ENCODE measurements around the gene NTF3. TPM values are rescaled to one million over a fixed set of nuclear protein-coding genes. Genes with fewer than 3 reads are reported as not detected.

The NTF3 gene
- total RNA-seq, 2 experiments from 2014 or later: not detected

DNA sequence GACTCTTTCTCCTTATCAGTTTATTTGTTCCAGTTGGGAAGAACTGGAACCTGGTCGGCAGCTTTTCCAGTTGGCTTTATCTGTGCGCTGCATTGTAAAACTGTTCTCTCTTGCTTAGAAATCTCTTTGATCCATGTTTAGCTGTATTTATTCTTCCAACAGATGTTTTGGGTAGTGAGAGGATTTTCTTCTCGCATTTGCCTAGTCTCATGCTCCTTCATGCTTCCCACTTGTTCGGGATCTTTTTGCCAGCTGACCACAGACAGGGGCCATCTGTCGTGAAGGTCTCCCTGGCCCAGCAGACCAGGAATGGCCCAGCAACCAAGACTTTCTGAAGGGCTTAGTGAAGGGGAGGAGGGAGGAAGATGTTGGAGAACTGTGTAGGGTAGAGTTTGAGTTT lies 21.6 kb downstream of the NTF3 start:
- H3K9me3 Mint-ChIP-seq: no peaks in the 10 kb centered on the region
- ATAC-seq (ENCODE audit: poor library complexity): no peak
- intact Hi-C loops (cut with DNase I, micrococcal nuclease): no loop called here

DNA sequence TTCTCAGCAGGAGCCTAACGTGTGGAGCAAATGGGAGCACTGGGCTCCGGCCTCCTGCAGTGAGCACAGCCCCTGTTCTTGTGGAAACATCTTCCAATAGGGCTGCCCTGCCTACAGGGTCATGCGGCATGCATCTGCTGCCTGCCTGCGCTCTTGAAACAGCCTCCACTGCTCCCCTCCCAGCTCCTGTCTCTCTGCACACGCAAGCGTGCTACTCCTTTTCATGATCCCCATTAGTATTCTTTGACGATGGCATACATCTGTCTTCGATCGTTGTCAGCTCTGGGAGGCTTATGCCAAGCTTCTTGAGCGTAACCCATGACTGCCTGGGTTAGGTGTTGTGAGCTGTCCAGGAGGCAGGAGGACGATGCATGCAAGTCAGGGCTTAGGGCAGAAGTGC lies 23.1 kb downstream of the NTF3 start:
- Mint-ChIP-seq H3K4me1 (ENCODE audit: low read depth) (peaks cover 12% of the 10 kb centered on the region), H3K36me3 (ENCODE audit: low read depth) (no peaks in the 10 kb centered on the region), H3K27ac (no peak overlapping the region), H3K9me3 (no peaks in the 10 kb centered on the region), H3K27me3 (peaks cover 21% of the 10 kb centered on the region), H3K4me3 (no peak overlapping the region)
- TF ChIP-seq, protein P1, sequence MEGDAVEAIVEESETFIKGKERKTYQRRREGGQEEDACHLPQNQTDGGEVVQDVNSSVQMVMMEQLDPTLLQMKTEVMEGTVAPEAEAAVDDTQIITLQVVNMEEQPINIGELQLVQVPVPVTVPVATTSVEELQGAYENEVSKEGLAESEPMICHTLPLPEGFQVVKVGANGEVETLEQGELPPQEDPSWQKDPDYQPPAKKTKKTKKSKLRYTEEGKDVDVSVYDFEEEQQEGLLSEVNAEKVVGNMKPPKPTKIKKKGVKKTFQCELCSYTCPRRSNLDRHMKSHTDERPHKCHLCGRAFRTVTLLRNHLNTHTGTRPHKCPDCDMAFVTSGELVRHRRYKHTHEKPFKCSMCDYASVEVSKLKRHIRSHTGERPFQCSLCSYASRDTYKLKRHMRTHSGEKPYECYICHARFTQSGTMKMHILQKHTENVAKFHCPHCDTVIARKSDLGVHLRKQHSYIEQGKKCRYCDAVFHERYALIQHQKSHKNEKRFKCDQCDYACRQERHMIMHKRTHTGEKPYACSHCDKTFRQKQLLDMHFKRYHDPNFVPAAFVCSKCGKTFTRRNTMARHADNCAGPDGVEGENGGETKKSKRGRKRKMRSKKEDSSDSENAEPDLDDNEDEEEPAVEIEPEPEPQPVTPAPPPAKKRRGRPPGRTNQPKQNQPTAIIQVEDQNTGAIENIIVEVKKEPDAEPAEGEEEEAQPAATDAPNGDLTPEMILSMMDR (IDR thresholded peaks at IDR 0.05): no peak
- Histone ChIP-seq H3K4me1 (ENCODE audit: insufficient read depth, low read length) (no peaks in the 10 kb centered on the region), H3K4me3 (ENCODE audit: low read length) (no peak overlapping the region), H3K27ac (ENCODE audit: low read depth in 1 of 2, low read length in 2 of 2) (no peak overlapping the region), H3K9me3 (ENCODE audit: control insufficient read depth in 1 of 2, insufficient read depth in 1 of 2, low read length in 2 of 2) (peaks cover 0 to 19% of the 10 kb centered on the region in 2 experiments), H3K27me3 (ENCODE audit: control insufficient read depth in 1 of 2, insufficient read depth in 2 of 2, low read length in 2 of 2) (no peaks in the 10 kb centered on the region), H3K36me3 (ENCODE audit: insufficient read depth, low read length) (no peaks in the 10 kb centered on the region)
- DNase-seq: no peak
- CTCF ChIA-PET: no interaction called here
- no peak for ATAC-seq (ENCODE audit: poor library complexity)
- intact Hi-C loops (cut with DNase I, micrococcal nuclease): no loop called here
- POLR2A ChIA-PET: no interaction called here

More for the DNA sequence above, 21.6 kb downstream of the NTF3 start:
- Mint-ChIP-seq H3K27ac (no peak overlapping the region), H3K27me3 (peaks cover 26% of the 10 kb centered on the region), H3K4me1 (ENCODE audit: low read depth) (peaks cover 12% of the 10 kb centered on the region), H3K4me3 (no peak overlapping the region), H3K36me3 (ENCODE audit: low read depth) (no peaks in the 10 kb centered on the region)
- ChIA-PET POLR2A (no interaction called here), CTCF (no interaction called here)
- Histone ChIP-seq H3K36me3 (ENCODE audit: insufficient read depth, low read length) (no peaks in the 10 kb centered on the region), H3K27ac (ENCODE audit: low read depth in 1 of 2, low read length in 2 of 2) (no peak overlapping the region), H3K27me3 (ENCODE audit: control insufficient read depth in 1 of 2, insufficient read depth in 2 of 2, low read length in 2 of 2) (no peaks in the 10 kb centered on the region), H3K4me1 (ENCODE audit: insufficient read depth, low read length) (no peaks in the 10 kb centered on the region), H3K4me3 (ENCODE audit: low read length) (no peak overlapping the region), H3K9me3 (ENCODE audit: control insufficient read depth in 1 of 2, insufficient read depth in 1 of 2, low read length in 2 of 2) (peaks cover 0 to 19% of the 10 kb centered on the region in 2 experiments)
- TF ChIP-seq, protein P1 (IDR thresholded peaks at IDR 0.05): no peak
- no peak for DNase-seq

DNA sequence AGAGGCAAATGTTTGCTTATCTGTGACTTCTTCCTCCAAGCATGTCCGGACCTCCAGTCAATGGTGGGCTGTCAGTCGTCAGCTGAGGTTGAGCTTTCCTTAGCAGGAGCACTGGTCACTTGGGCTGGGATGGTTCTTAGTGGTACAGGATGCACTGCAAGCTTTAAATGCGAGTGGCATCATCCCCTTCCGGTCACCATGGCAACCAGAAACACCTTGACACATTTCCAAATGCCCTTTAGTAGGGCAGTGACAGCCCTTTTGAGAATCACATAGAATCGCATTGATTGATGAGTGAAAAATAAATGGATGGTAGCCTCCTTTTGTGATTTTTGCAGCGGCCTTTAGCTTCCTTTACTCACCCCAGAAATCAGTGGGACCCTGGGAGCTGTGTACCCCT lies 24.1 kb downstream of the NTF3 start:
- ATAC-seq (ENCODE audit: poor library complexity) (no peak), DNase-seq (no peak)
- Histone ChIP-seq H3K4me1 (ENCODE audit: insufficient read depth, low read length) (no peaks in the 10 kb centered on the region), H3K36me3 (ENCODE audit: insufficient read depth, low read length) (no peaks in the 10 kb centered on the region), H3K27me3 (ENCODE audit: control insufficient read depth in 1 of 2, insufficient read depth in 2 of 2, low read length in 2 of 2) (no peaks in the 10 kb centered on the region), H3K27ac (ENCODE audit: low read depth in 1 of 2, low read length in 2 of 2) (no peak overlapping the region), H3K4me3 (ENCODE audit: low read length) (no peak overlapping the region), H3K9me3 (ENCODE audit: control insufficient read depth in 1 of 2, insufficient read depth in 1 of 2, low read length in 2 of 2) (peaks cover 0 to 19% of the 10 kb centered on the region in 2 experiments)
- TF ChIP-seq, protein P1 (IDR thresholded peaks at IDR 0.05): no peak
- intact Hi-C loops (cut with DNase I, micrococcal nuclease): no loop called here
- Mint-ChIP-seq H3K36me3 (ENCODE audit: low read depth) (no peaks in the 10 kb centered on the region), H3K9me3 (no peaks in the 10 kb centered on the region), H3K4me3 (no peak overlapping the region), H3K4me1 (ENCODE audit: low read depth) (peaks cover 12% of the 10 kb centered on the region), H3K27me3 (peaks cover 19% of the 10 kb centered on the region), H3K27ac (no peak overlapping the region)
- ChIA-PET POLR2A (no interaction called here), CTCF (no interaction called here)
